Sciatic nerve (tissue), 2 donors: ENCODE data around the gene PGBD1. TPM values are rescaled to one million over a fixed set of nuclear protein-coding genes. Genes with fewer than 3 reads are reported as not detected.
"Not testable (repeated sequence)": the region's sequence is repeated elsewhere in the genome, so short reads cannot be mapped to it uniquely, and the experiment has no call there.

Experiments used
- ATAC-seq: fragments of 200-7000 bp; cut with Tn5 transposase; one replicate; pipeline ENCODE4 v1.9.1; 2020; ENCODE audit warnings: mild to moderate bottlenecking, moderate library complexity
- DNase-seq: peaks from one replicate; pipeline ENCODE4 v3.0.0-alpha.2; 2020; ENCODE audit warnings: low spot score
- intact Hi-C: fragments of 100-400 bp; cut with DNase I; formaldehyde crosslinking; loops from one replicate; pipeline ENCODE4 v1.14.2; 2022
- total RNA-seq: library from RNA; stranded (reverse); fragmentation: NEBNext Ultra II Directional; extraction: Animal tissue kit (Norgen Biotek cat#: 25700); gene quantifications from one replicate; pipeline ENCODE4 v1.2.1, GENCODE V29; 2021
- donor health status: DM: no; HTN: no; CAD: no.
- donor health status: DM: no; HTN: no; CAD: no.

Gene PGBD1
- total RNA-seq, 1 donor from 2014 or later, result 4.9 TPM

GRCh38 chr6:28266962-28267694 lies 14.2 kb upstream of the PGBD1 start, which contains the start of gene ZSCAN26:
Gene ZSCAN26, plus strand, starts transcription at chr6:28267143. Its CDS starts 4,777 bp downstream, at chr6:28271920.
- intact Hi-C loops, result no loop called here
- peak; percentile 88 for DNase-seq
- ATAC-seq, result peak; percentile 99

GRCh38 chr6:28267695-28268059 lies 13.7 kb upstream of the PGBD1 start:
- DNase-seq, result no peak
- intact Hi-C loops, result no loop called here
- ATAC-seq, result no peak

GRCh38 chr6:28269492-28269891 lies 11.9 kb upstream of the PGBD1 start:
- no peak for ATAC-seq
- no peak for DNase-seq
- intact Hi-C loops, result no loop called here

GRCh38 chr6:28274888-28275287 lies 6.5 kb upstream of the PGBD1 start:
- no peak for DNase-seq
- ATAC-seq, result no peak
- intact Hi-C loops, result no loop called here

- ATAC-seq (no peak), DNase-seq (no peak)
- intact Hi-C loops, result no loop called here
Observed at GRCh38 chr6:28277746-28278145, 3.6 kb upstream of the PGBD1 start.

GRCh38 chr6:28280595-28281287 lies 631 bp upstream of the PGBD1 start:
- ATAC-seq, result no peak
- no peak for DNase-seq
- intact Hi-C loops, result no loop called here

GRCh38 chr6:28282926-28283325 lies 1.6 kb downstream of the PGBD1 start:
- no peak for ATAC-seq
- intact Hi-C loops, result no loop called here
- DNase-seq, result no peak

- intact Hi-C loops, result no loop called here
- DNase-seq, result no peak
- ATAC-seq, result no peak
Observed at GRCh38 chr6:28291573-28291972, 10.2 kb downstream of the PGBD1 start.

GRCh38 chr6:28295326-28295725 lies 14.0 kb downstream of the PGBD1 start:
- intact Hi-C loops, result no loop called here
- ATAC-seq, result no peak
- DNase-seq, result no peak

- no peak for ATAC-seq
Observed at GRCh38 chr6:28296520-28297060, 15.2 kb downstream of the PGBD1 start.

GRCh38 chr6:28303570-28303969 lies 22.2 kb downstream of the PGBD1 start:
- DNase-seq (no peak), ATAC-seq (no peak)
- intact Hi-C loops, result no loop called here

More at GRCh38 chr6:28296520-28297060, 15.2 kb downstream of the PGBD1 start:
- DNase-seq, result no peak
- intact Hi-C loops, result no loop called here

GRCh38 chr6:28306363-28306762 lies 25.0 kb downstream of the PGBD1 start:
- DNase-seq, ATAC-seq, intact Hi-C loops: not testable (repeated sequence)

GRCh38 chr6:28311139-28311823 lies 29.9 kb downstream of the PGBD1 start:
- no peak for ATAC-seq
- no peak for DNase-seq
- intact Hi-C loops, result loop anchor here (10.0 kb wide), 1 partner anchor 214 kb away; the partner anchor contains the start of gene GPX5

- no peak for DNase-seq
- intact Hi-C loops, result loop anchor here (10.0 kb wide), 1 partner anchor 212 kb away; the partner anchor contains the start of gene GPX5
- no peak for ATAC-seq
Observed at GRCh38 chr6:28312939-28313338, 31.6 kb downstream of the PGBD1 start.

GRCh38 chr6:28315628-28316027 lies 34.3 kb downstream of the PGBD1 start:
- ATAC-seq (no peak), DNase-seq (no peak)
- intact Hi-C loops, result loop anchor here (10.0 kb wide), 1 partner anchor 209 kb away; the partner anchor contains the start of gene GPX5

GRCh38 chr6:28317866-28318265 lies 36.5 kb downstream of the PGBD1 start:
- not testable (repeated sequence) for DNase-seq, ATAC-seq
- intact Hi-C loops, result loop anchor here (10.0 kb wide), 1 partner anchor 207 kb away; the partner anchor contains the start of gene GPX5

GRCh38 chr6:28322661-28323060 lies 41.3 kb downstream of the PGBD1 start:
- DNase-seq (no peak), ATAC-seq (no peak)
- intact Hi-C loops, result no loop called here

- no peak for ATAC-seq
- no peak for DNase-seq
- intact Hi-C loops, result no loop called here
Observed at GRCh38 chr6:28323813-28324424, 42.5 kb downstream of the PGBD1 start.

- DNase-seq (no peak), ATAC-seq (no peak)
- intact Hi-C loops, result no loop called here
Observed at GRCh38 chr6:28326371-28326948, 45.1 kb downstream of the PGBD1 start.
